Stimulated activated CD4-positive, alpha-beta T cell treated with anti-CD3 and anti-CD28 coated beads, Interleukin-4, amount 100 ng/mL, for 48 hours (primary cell): ENCODE results near the gene BMPR2.
"Not testable (repeated sequence)": the region's sequence is repeated elsewhere in the genome, so short reads cannot be mapped to it uniquely, and the experiment has no call there.

Experiments used
- DNase-seq, 2 donors: peaks; one replicate each; pipeline ENCODE4 v3.0.0-alpha.2; 2020; ENCODE audit warnings: low read depth in 2 of 2

BMPR2 gene

DNA sequence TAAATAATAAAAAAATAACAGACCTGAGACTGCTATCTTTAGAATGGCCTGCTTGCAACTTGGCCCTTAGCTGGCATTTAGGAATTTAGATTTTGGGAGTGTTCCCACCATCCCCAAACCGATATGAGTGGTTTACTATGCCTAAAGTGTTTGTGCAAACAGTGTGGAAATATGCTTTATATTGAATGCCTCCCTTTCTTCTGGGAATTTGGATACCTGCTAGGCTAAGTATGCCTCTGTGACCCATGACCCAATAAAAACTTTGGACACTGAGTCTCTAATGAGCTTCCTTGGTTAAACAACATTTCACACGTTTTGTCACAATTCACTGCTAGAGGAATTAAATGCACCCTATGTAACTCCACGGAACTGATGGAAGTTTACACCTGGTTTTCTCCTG is 73.2 kb downstream of the BMPR2 start:
- no peak for DNase-seq

DNA sequence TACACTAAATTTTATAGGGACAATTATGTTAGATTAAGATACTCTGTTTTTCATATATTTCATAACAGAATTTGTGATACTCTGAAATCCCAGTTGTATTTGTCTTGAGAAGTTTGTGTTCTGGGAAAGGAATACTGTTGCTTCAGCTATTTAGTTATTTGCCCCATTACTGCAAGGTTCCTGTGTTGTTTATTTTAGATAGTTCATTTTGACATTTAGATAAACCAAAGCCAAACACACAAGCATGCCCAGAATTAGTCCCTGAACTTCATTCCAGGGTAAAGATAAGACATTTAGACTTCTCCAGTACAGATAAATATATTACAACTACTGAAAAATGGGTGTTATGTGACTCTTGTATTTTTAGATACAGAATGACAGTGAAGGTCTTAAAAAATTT is 74.7 kb downstream of the BMPR2 start:
- no peak for DNase-seq

DNA sequence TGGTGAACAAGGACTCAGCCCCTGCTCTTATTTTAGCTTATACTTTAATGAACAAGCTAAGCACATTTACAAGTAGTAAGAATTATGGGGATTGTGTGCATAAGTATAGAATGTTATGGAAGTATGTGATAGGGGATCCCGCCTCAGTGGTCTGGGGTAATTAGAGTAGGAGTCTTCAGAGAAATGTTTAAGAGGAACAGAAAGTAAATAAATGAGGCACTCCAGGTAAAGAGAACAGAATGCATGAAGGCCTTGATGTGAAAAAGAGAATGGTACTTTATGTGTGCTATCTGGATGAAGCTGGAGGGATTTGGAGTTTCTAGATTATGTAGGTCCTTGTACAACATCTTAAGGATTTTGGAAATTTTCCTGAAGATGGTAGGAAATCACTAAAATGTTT is 76.6 kb downstream of the BMPR2 start:
- DNase-seq = no peak

DNA sequence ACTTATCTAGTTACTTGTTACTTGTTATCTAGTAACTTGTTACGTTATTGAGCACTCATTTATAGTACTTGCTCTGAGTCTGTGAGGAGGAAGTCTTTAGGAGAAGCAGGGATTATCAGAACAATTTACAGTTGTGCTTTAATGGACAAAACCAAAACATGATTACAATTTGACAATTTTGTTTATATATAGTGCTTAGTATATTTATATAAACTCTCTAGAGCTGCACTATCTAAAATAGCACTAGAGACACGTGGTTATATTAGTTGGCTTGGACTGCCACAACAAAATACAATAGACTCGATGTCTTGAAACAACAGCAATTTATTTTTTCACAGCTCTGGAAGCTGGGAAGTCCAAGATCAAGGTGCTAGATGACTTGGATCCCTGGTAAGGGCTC is 78.4 kb downstream of the BMPR2 start:
- no peak for DNase-seq

GRCh38 chr2:202455114-202455513 is 79.0 kb downstream of the BMPR2 start:
- no peak for DNase-seq

- no peak for DNase-seq
Measured at GRCh38 chr2:202460119-202460518, 84.0 kb downstream of the BMPR2 start.

- DNase-seq = no peak
Measured at GRCh38 chr2:202479090-202479489, 103.0 kb downstream of the BMPR2 start.

- DNase-seq = no peak
Measured at GRCh38 chr2:202479610-202480009, 103.5 kb downstream of the BMPR2 start.

GRCh38 chr2:202486351-202486750 is 110.2 kb downstream of the BMPR2 start:
- DNase-seq = no peak

DNA sequence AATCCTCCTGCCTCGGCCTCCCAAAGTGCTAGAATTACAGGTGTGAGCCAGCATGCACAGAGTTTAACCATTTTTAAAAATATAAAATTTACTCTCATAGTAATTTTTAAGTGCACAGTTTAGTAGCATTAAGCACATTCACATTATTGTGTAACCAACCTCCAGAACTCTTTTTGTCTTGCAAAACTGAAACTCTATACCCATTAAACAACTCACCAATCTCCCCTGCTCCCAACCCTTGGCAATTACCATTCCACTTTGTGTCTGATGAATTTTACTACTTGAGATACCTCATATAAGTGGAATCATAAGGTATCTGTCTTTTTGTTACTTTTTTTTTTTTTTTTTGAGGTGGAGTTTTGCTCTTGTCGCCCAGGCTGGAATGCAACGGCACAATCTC is 112.5 kb downstream of the BMPR2 start:
- DNase-seq = no peak

DNA sequence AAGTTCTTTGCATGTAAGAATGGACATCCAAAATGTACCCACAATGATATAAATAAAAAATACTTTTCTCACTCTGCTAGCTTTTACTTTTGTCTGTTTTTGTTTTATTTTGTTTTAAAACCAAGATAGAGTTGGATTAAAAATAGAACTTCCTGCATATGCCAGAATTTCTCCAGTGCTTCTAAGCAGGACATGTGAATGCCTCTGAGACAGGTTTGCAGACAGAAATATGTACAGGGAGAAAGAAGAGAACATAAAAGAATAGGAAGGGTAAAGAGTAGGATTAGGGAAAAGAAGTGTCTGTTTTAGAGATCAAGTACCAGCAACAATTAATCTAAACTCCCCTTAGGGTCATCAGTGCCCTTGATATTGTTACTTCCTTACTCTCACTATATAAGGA is 114.4 kb downstream of the BMPR2 start:
- no peak for DNase-seq

DNA sequence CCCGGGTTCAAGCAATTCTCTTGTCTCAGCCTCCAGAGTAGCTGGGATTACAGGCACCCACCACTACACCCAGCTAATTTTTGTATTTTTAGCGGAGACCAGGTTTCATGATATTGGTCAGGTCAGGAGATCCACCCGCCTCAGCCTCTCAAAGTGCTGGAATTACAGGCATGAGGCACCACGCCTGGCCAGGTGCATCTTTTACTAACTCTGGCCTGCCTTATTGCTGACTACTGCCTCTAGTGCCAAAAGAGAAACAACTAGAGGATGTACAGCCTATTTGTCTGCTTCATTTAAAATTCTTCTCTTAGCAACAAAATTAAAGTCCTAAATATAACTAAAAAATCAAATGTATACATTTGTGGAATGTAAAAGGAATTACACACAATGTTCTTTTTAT is 115.4 kb downstream of the BMPR2 start:
- DNase-seq = no peak

- DNase-seq = no peak
Measured at GRCh38 chr2:202494300-202495229, 118.4 kb downstream of the BMPR2 start.

GRCh38 chr2:202495230-202495604 is 119.1 kb downstream of the BMPR2 start:
- DNase-seq = no peak

GRCh38 chr2:202496835-202497472 is 120.8 kb downstream of the BMPR2 start:
- not testable (repeated sequence) for DNase-seq

DNA sequence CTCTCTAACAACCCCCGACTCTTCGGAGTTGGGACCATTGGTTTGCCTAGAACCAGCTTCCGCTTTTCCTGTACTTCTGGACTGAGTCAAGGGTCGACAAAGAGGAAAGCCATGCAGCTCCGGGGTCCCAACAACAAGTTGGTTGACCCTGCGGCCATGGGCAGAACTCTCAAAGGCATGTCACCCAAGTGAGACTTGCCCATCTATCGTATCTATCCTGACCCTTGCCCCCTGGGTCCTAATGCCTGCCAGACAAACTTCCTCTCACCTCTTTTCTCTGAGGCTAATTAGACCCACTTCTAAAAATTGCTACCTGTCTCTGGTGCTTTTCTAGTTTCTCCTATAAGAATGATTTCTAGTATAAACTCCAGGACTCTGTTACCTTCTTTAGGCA is 121.3 kb downstream of the BMPR2 start:
- DNase-seq = not testable (repeated sequence)

GRCh38 chr2:202499841-202500240 is 123.7 kb downstream of the BMPR2 start:
- not testable (repeated sequence) for DNase-seq

DNA sequence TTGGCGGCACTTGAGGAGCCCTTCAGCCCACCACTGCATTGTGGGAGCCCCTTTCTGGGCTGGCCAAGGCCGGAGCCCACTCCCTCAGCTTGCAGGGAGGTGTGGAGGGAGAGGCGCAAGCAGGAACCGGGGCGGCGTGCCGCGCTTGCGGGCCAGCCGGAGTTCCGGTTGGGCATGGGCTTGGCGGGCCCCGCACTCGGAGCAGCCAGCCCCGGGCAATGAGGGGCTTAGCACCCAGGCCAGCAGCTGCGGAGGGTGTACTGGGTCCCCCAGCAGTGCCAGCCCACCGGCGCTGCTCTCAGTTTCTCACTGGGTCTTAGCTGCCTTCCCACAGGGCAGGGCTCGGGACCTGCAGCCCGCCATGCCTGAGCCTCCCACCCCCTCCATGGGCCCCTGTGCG is 127.1 kb downstream of the BMPR2 start:
- not testable (repeated sequence) for DNase-seq

DNA sequence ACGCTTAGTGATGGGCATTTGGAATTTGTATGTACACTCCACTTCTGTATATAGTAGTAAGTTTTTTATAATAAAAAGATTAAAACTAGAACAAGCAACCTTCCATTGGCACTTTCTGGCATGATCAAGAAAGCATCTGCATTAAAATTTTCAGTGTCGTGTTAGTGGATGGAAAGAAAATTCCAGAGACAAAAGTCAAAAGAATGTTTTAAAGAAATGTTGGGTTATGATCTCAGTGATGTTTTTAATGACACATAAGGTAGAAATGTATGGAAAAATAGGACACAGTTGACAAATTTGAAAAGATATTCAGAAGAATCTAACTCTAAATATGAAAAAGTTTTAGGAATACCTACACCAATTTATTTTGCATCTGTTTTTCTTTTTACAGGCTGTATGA is 132.6 kb downstream of the BMPR2 start:
- DNase-seq = no peak

DNA sequence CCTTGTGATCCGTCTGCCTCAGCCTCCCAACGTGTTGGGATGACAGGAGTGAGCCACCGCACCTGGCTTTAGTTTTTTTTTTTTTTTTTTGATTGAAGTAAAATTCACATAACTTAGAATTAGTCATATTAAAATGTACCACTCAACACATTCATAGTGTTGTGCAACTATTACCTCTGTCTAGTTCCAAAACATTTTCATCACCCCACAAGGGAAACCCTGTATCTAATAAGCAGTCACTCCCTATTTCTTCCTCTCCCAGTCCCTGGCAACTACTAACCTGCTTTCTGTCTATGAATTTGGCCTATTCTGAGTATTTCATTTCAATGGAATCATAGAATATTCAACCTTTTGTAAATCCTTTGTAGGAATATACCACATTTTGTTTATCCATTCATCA is 134.8 kb downstream of the BMPR2 start:
- DNase-seq = no peak

DNA sequence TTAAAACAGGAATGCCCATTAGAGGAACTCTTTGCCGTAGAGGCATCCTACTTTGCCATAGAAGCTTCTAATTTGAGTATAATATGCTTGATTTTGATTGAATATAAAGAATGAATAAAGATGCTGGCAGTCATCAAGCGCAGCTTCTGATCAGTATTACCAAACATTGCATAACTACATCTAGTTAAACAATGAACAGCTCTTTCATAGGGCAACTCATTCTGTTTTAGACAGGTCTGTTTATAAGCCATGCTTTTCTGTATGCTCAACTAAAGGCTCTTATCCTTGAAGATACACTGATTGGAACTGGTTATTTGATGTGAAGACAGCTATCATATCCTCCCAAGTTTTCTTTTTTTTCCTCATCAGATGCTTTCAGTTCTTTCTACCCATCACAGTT is 136.0 kb downstream of the BMPR2 start:
- no peak for DNase-seq

GRCh38 chr2:202514732-202515131 is 138.6 kb downstream of the BMPR2 start:
- DNase-seq = no peak

GRCh38 chr2:202519453-202519852 is 143.3 kb downstream of the BMPR2 start:
- no peak for DNase-seq
